Right atrium auricular region (tissue), 2 donors: ENCODE measurements around the gene RTBDN. TPM values are rescaled to one million over a fixed set of nuclear protein-coding genes. Genes with fewer than 3 reads are reported as not detected.

ENCODE experiments used
- DNase-seq: peaks from one replicate; pipeline ENCODE4 v3.0.0-alpha.2; 2019; ENCODE audit warnings: low spot score
- H3K27ac ChIP-seq, 2 donors: fragments of 200-600 bp; sonication (generic); 1 replicate in 1 of 2; 2 replicates in 1 of 2; pipeline ENCODE4 v1.5.1; 2016 to 2019
- H3K27me3 ChIP-seq, 2 donors: fragments of 200-600 bp; sonication (generic); one replicate each; pipeline versions ENCODE4 v1.5.1 to v1.6.0; 2017 to 2019
- H3K36me3 ChIP-seq: fragments of 200-600 bp; sonication (generic); one replicate; pipeline ENCODE4 v1.5.1; 2016
- H3K4me1 ChIP-seq, 2 donors: fragments of 200-600 bp; sonication (generic); one replicate each; pipeline versions ENCODE4 v1.5.1 to v1.6.0; 2017 to 2019
- H3K4me3 ChIP-seq, 2 donors: fragments of 200-600 bp; sonication (generic); 1 replicate in 1 of 2; 2 replicates in 1 of 2; pipeline ENCODE4 v1.5.1; 2017 to 2019; ENCODE audit warnings: mild to moderate bottlenecking in 1 of 2, moderate library complexity in 1 of 2
- H3K9me3 ChIP-seq, 2 donors: fragments of 200-600 bp; sonication (generic); one replicate each; pipeline ENCODE4 v1.5.1; 2019
- total RNA-seq, 2 donors: library from RNA; depleted of rRNA; stranded (reverse); fragments of >200 nt; gene quantifications; one replicate each; pipeline ENCODE4 v1.1.0, GENCODE V29; 2016
- TF ChIP-seq, protein P1 (sequence below), 2 donors: fragments of 200-600 bp; sonication (generic); IDR thresholded peaks; one replicate each; pipeline ENCODE4 v1.5.1; 2019; ENCODE audit warnings: antibody characterized with exemption in 2 of 2

The RTBDN gene
- total RNA-seq, 2 donors from 2014 or later = not detected

DNA sequence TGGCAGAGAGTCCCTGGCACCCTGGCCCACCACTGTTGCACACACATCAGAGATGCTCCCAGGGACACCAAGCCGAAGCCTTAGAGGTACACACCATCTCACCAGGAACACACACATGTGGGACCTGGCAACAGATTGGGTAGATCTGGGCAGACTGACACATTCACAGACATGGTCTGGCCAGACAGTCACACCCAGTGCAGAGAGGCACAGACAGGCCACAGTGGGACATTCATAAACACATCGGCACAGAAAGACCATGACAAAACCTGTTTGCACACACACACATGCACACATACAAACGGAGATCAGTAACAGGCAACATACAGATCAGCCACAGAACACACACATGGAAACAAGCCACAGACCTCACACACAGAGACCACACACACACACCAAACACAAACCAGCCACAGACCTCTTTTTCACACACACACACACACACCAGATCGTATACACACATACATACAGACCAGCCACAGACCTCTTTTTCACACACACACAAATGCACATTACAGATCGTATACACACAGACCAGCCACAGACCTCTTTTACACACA, 49.4 kb downstream of the RTBDN start:
- DNase-seq = no peak
- Histone ChIP-seq H3K27me3 (no peaks in the 10 kb centered on the region), H3K36me3 (no peaks in the 10 kb centered on the region), H3K4me3 (no peak overlapping the region), H3K9me3 (no peaks in the 10 kb centered on the region), H3K27ac (peak overlapping the region; percentile 96 to 99), H3K4me1 (peaks cover 0 to 70% of the 10 kb centered on the region in 2 donors)
- TF ChIP-seq, protein P1, sequence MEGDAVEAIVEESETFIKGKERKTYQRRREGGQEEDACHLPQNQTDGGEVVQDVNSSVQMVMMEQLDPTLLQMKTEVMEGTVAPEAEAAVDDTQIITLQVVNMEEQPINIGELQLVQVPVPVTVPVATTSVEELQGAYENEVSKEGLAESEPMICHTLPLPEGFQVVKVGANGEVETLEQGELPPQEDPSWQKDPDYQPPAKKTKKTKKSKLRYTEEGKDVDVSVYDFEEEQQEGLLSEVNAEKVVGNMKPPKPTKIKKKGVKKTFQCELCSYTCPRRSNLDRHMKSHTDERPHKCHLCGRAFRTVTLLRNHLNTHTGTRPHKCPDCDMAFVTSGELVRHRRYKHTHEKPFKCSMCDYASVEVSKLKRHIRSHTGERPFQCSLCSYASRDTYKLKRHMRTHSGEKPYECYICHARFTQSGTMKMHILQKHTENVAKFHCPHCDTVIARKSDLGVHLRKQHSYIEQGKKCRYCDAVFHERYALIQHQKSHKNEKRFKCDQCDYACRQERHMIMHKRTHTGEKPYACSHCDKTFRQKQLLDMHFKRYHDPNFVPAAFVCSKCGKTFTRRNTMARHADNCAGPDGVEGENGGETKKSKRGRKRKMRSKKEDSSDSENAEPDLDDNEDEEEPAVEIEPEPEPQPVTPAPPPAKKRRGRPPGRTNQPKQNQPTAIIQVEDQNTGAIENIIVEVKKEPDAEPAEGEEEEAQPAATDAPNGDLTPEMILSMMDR (IDR thresholded peaks at IDR 0.05) = no peak

DNA sequence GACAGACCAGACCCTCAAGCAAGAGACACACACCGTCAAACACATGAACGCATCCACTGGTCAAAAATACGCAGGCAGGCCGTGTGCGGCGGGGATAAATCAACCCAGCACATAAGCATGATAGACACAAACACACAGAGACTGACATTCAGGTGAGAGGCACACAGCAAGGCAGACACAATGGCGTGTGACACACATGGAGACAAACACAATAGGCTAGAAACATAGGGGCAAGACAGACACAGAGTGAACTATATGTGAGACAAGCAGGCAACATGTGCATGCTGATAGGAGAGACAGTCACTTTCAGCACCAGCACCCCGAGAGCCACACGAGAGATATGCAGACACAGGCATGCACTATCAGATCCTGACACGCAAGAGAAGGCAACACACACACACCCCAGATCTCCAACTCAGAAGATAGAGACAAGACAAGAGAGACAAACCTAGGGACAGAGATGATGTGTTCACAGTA, 49.9 kb downstream of the RTBDN start:
- Histone ChIP-seq H3K4me1 (peaks cover 0 to 72% of the 10 kb centered on the region in 2 donors), H3K27ac (peak overlapping the region; percentile 96 to 99), H3K36me3 (no peaks in the 10 kb centered on the region), H3K27me3 (no peaks in the 10 kb centered on the region), H3K4me3 (peak overlapping the region in 1 of 2 donors; percentile 53), H3K9me3 (no peaks in the 10 kb centered on the region)
- no peak for DNase-seq
- TF ChIP-seq, protein P1 (IDR thresholded peaks at IDR 0.05) = no peak

DNA sequence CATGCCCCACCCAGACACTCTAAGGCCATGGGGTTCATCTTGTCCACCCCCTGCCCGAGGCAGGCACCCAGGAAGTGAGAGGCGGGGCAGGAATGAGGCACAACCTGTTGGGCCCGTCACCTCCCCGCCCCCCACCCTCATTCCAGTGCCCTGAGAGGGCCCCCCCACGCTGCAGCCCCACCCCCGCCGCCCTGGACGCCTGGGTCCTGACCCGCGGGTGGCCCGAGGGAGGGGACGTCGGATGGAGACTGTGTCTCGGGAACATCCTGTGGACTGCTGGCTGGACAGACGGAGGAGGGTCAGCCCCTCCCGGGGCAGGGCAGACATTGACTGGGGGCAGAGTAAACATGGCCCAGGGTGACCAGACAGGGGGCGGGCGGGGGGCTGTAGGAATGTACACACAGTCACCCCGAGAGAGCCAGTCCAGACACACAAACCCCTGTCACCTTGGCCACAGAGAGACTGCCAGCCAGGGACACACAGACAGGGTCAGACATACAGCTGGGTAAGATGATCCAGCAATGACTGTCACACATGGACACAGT, 50.5 kb downstream of the RTBDN start:
- peak; percentile 79 for DNase-seq
- Histone ChIP-seq H3K27ac (peak overlapping the region; percentile 96 to 99), H3K4me3 (peak overlapping the region in 1 of 2 donors; percentile 53), H3K4me1 (peaks cover 0 to 72% of the 10 kb centered on the region in 2 donors), H3K36me3 (no peaks in the 10 kb centered on the region), H3K27me3 (no peaks in the 10 kb centered on the region), H3K9me3 (no peaks in the 10 kb centered on the region)
- TF ChIP-seq, protein P1 (IDR thresholded peaks at IDR 0.05) = no peak

DNA sequence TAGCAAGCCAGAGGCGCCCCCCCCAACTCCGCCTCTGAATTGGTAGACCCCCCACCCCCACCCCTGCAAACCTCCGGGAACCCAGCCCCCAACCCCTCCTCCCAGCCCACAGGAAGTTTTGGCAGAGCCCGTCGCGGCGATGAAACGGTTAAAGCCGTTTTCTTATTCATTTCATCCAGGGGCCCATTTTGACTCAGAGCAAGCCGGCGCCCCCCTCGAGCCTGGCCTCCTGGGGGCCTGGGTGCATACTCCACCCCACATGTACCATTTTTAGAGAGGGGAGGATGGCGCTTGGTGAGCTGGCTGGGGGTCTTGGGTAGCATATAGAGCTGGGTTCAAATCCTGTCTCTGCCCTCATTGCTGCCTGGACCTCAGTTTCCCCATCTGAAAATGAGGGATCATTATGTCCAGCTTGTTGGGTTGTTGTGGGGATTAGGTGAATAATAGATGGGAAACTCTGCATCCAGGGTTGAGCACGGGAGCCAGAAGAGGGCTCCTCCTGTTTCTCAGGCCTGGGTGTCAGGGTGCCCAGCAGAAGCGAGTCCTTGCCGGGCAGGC, 51.0 kb downstream of the RTBDN start:
- TF ChIP-seq, protein P1 (IDR thresholded peaks at IDR 0.05) = no peak
- peak overlapping the region in 1 of 2 donors; percentile 53 for H3K4me3 ChIP-seq

GRCh38 chr19:12782424-12783290, 51.7 kb downstream of the RTBDN start:
- Histone ChIP-seq H3K4me3 (peak overlapping the region; percentile 32 to 53), H3K9me3 (no peaks in the 10 kb centered on the region), H3K27me3 (no peaks in the 10 kb centered on the region), H3K4me1 (peaks cover 0 to 67% of the 10 kb centered on the region in 2 donors), H3K27ac (peak overlapping the region; percentile 96 to 99), H3K36me3 (no peaks in the 10 kb centered on the region)
- DNase-seq = peak; percentile 91
- TF ChIP-seq, protein P1 (IDR thresholded peaks at IDR 0.05) = no peak

More for the DNA sequence above, 51.0 kb downstream of the RTBDN start:
- H3K36me3 ChIP-seq = no peaks in the 10 kb centered on the region
- DNase-seq = no peak
- H3K9me3 ChIP-seq = no peaks in the 10 kb centered on the region
- H3K27ac ChIP-seq = peak overlapping the region; percentile 96 to 99
- H3K4me1 ChIP-seq = peaks cover 0 to 72% of the 10 kb centered on the region in 2 donors
- no peaks in the 10 kb centered on the region for H3K27me3 ChIP-seq
